Liver (tissue), 9 donors: Measurements from ENCODE around the gene CES4A. TPM values are rescaled to one million over a fixed set of nuclear protein-coding genes. Genes with fewer than 3 reads are reported as not detected.

Experiments used
- DNase-seq: peaks from one replicate; pipeline ENCODE4 v3.0.0-alpha.2; 2017; ENCODE audit warnings: low spot score
- H3K27ac ChIP-seq, 2 donors: one replicate each; pipeline ENCODE4 v1.7.0; 2013; ENCODE audit warnings: inconsistent platforms in 2 of 2, low read length in 2 of 2, control low read depth in 1 of 2, low read depth in 1 of 2, mild to moderate bottlenecking in 1 of 2
- H3K27me3 ChIP-seq, 4 donors: one replicate each; pipeline versions ENCODE4 v1.6.1 to v1.7.0; 2013; ENCODE audit warnings: low read length in 3 of 4, inconsistent platforms in 1 of 4, mild to moderate bottlenecking in 1 of 4, moderate library complexity in 1 of 4; ENCODE audit not compliant: control insufficient read depth in 4 of 4, insufficient read depth in 4 of 4
- H3K36me3 ChIP-seq, 4 donors: one replicate each; pipeline versions ENCODE4 v1.6.1 to v1.7.0; 2013; ENCODE audit warnings: low read length in 3 of 4, mild to moderate bottlenecking in 3 of 4, low read depth in 1 of 4, moderate library complexity in 1 of 4; ENCODE audit not compliant: control insufficient read depth in 4 of 4, insufficient read depth in 3 of 4
- H3K4me1 ChIP-seq, 4 donors: one replicate each; pipeline versions ENCODE4 v1.6.1 to v1.7.0; 2013; ENCODE audit warnings: low read length in 3 of 4, mild to moderate bottlenecking in 3 of 4, moderate library complexity in 1 of 4; ENCODE audit not compliant: control insufficient read depth in 4 of 4, insufficient read depth in 4 of 4
- H3K4me3 ChIP-seq, 3 donors: one replicate each; pipeline versions ENCODE4 v1.6.1 to v1.7.0; 2013; ENCODE audit warnings: low read length in 3 of 3, control low read depth in 1 of 3, low read depth in 1 of 3, mild to moderate bottlenecking in 1 of 3
- H3K9ac ChIP-seq, 2 donors: one replicate each; pipeline ENCODE4 v1.7.0; 2013; ENCODE audit warnings: low read length in 2 of 2, mild to moderate bottlenecking in 2 of 2, moderate library complexity in 2 of 2, control low read depth in 1 of 2, low read depth in 1 of 2
- H3K9me3 ChIP-seq, 4 donors: one replicate each; pipeline versions ENCODE4 v1.6.1 to v1.7.0; 2013; ENCODE audit warnings: low read length in 3 of 4; ENCODE audit not compliant: control insufficient read depth in 4 of 4
- EGR1 ChIP-seq, 2 donors: IDR thresholded peaks; 2 replicates each; pipeline ENCODE4 v1.6.1; 2016 to 2018; ENCODE audit warnings: antibody characterized with exemption in 2 of 2, low read depth in 2 of 2
- FOXA1 ChIP-seq: IDR thresholded peaks from 2 replicates; pipeline ENCODE4 v1.6.1; 2016; ENCODE audit warnings: antibody characterized with exemption
- FOXA2 ChIP-seq: IDR thresholded peaks from 2 replicates; pipeline ENCODE4 v1.6.1; 2016; ENCODE audit warnings: antibody characterized with exemption
- HNF4A ChIP-seq, 2 donors: conservative IDR thresholded peaks; 2 replicates each; pipeline ENCODE4 v1.6.1; 2016; ENCODE audit warnings: antibody characterized with exemption in 2 of 2, mild to moderate bottlenecking in 2 of 2
- HNF4G ChIP-seq: IDR thresholded peaks from 2 replicates; pipeline ENCODE4 v1.6.1; 2016; ENCODE audit warnings: antibody characterized with exemption
- JUND ChIP-seq, 2 donors: IDR thresholded peaks; 2 replicates each; pipeline ENCODE4 v1.6.1; 2016; ENCODE audit warnings: antibody characterized with exemption in 2 of 2
- NR2F2 ChIP-seq: IDR thresholded peaks from 2 replicates; pipeline ENCODE4 v1.6.1; 2016; ENCODE audit warnings: antibody characterized with exemption
- RXRA ChIP-seq, 2 donors: IDR thresholded peaks; 2 replicates each; pipeline ENCODE4 v1.6.1; 2017 to 2018; ENCODE audit warnings: antibody characterized with exemption in 2 of 2, mild to moderate bottlenecking in 1 of 2
- SP1 ChIP-seq: IDR thresholded peaks from 2 replicates; pipeline ENCODE4 v1.6.1; 2018; ENCODE audit warnings: antibody characterized with exemption, mild to moderate bottlenecking
- TAF1 ChIP-seq: conservative IDR thresholded peaks from 2 replicates; pipeline ENCODE4 v1.6.1; 2016; ENCODE audit warnings: antibody characterized with exemption, mild to moderate bottlenecking
- YY1 ChIP-seq: IDR thresholded peaks from 2 replicates; pipeline ENCODE4 v1.6.1; 2016; ENCODE audit warnings: antibody characterized with exemption, mild to moderate bottlenecking
- WGBS: extraction: QIAGEN DNeasy Blood & Tissue Kit; methylation state at CpG from one replicate; pipeline ENCODE4 v1.1.7; 2013; 5-methylcytosine and 5-hydroxymethylcytosine counted together
- polyA plus RNA-seq, 2 donors: library from polyadenylated mRNA; stranded (reverse) in 1 of 2; unstranded in 1 of 2; fragments of 200-250 nt in 1 of 2; fragments of >200 nt in 1 of 2; fragmentation: Nextera tagmentation in 1 of 2; extraction: Ambion mirVana in 1 of 2; gene quantifications; one replicate each; pipeline versions ENCODE4 v1.2.1 to v1.2.3, GENCODE V29; 2013 to 2015
- total RNA-seq, 2 donors: library from RNA; depleted of rRNA; stranded (reverse); fragments of >200 nt; gene quantifications; one replicate each; pipeline ENCODE4 v1.2.3, GENCODE V29; 2014
- TF ChIP-seq, protein P1 (sequence below): fragments of 150-350 bp; IDR thresholded peaks from 2 replicates; pipeline ENCODE4 v1.5.1; 2017; ENCODE audit warnings: improper control_type of control experiment, low read depth, low read length; ENCODE audit not compliant: missing input control
- TF ChIP-seq, protein P2 (sequence below): IDR thresholded peaks from 2 replicates; pipeline ENCODE4 v1.6.1; 2016; ENCODE audit warnings: antibody characterized with exemption, mild to moderate bottlenecking
- TF ChIP-seq, protein P3 (sequence below): IDR thresholded peaks from 2 replicates; pipeline ENCODE4 v1.6.1; 2016; ENCODE audit warnings: antibody characterized with exemption
- TF ChIP-seq, protein P4 (sequence below): IDR thresholded peaks from 2 replicates; pipeline ENCODE4 v1.6.1; 2016; ENCODE audit warnings: antibody characterized with exemption
- TF ChIP-seq, protein P5 (sequence below): IDR thresholded peaks from 2 replicates; pipeline ENCODE4 v1.6.1; 2016; ENCODE audit warnings: antibody characterized with exemption
- donor health status: healthy.
- donor health status: healthy.
- donor health status: healthy.
- donor health status: healthy.
- donor health status: healthy.

Gene CES4A
- total and polyA plus RNA-seq, 4 donors: 1.6 to 20.5 (median 11.3) TPM

DNA sequence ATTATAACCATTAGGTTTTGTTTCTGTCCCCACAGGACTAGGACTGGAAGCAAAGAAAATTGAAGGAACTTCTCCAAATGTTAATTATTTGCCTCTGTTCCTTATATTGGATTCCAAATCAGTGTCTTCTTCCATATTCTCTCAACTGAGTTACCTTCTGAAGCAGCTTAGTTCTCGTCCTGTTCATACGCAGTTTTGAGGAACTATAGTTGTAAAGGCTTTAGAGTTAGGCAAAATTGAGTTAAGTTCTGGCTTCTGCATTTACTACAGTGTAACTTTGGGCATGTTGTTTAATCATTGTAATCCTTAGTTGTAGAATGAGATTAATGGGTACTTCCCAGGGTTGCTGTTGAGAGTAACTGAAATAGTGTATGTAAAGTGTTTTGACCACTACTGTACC is 51.8 kb downstream of the CES4A start:
- H3K9ac ChIP-seq: no peak overlapping the region
- no peaks in the 10 kb centered on the region for H3K27me3 ChIP-seq
- 84% methylated on average over 2 of the region's 2 CpGs for whole genome bisulfite sequencing
- H3K4me3 ChIP-seq: no peak overlapping the region
- TF ChIP-seq JUND (IDR thresholded peaks at IDR 0.05) (no peak), NR2F2 (no peak), HNF4G (no peak), YY1 (no peak), TAF1 (no peak), EGR1 (IDR thresholded peaks at IDR 0.05; ENCODE audit: low read depth in 2 of 2) (no peak)
- TF ChIP-seq, protein P1, sequence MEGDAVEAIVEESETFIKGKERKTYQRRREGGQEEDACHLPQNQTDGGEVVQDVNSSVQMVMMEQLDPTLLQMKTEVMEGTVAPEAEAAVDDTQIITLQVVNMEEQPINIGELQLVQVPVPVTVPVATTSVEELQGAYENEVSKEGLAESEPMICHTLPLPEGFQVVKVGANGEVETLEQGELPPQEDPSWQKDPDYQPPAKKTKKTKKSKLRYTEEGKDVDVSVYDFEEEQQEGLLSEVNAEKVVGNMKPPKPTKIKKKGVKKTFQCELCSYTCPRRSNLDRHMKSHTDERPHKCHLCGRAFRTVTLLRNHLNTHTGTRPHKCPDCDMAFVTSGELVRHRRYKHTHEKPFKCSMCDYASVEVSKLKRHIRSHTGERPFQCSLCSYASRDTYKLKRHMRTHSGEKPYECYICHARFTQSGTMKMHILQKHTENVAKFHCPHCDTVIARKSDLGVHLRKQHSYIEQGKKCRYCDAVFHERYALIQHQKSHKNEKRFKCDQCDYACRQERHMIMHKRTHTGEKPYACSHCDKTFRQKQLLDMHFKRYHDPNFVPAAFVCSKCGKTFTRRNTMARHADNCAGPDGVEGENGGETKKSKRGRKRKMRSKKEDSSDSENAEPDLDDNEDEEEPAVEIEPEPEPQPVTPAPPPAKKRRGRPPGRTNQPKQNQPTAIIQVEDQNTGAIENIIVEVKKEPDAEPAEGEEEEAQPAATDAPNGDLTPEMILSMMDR: no peak
- TF ChIP-seq, protein P2, sequence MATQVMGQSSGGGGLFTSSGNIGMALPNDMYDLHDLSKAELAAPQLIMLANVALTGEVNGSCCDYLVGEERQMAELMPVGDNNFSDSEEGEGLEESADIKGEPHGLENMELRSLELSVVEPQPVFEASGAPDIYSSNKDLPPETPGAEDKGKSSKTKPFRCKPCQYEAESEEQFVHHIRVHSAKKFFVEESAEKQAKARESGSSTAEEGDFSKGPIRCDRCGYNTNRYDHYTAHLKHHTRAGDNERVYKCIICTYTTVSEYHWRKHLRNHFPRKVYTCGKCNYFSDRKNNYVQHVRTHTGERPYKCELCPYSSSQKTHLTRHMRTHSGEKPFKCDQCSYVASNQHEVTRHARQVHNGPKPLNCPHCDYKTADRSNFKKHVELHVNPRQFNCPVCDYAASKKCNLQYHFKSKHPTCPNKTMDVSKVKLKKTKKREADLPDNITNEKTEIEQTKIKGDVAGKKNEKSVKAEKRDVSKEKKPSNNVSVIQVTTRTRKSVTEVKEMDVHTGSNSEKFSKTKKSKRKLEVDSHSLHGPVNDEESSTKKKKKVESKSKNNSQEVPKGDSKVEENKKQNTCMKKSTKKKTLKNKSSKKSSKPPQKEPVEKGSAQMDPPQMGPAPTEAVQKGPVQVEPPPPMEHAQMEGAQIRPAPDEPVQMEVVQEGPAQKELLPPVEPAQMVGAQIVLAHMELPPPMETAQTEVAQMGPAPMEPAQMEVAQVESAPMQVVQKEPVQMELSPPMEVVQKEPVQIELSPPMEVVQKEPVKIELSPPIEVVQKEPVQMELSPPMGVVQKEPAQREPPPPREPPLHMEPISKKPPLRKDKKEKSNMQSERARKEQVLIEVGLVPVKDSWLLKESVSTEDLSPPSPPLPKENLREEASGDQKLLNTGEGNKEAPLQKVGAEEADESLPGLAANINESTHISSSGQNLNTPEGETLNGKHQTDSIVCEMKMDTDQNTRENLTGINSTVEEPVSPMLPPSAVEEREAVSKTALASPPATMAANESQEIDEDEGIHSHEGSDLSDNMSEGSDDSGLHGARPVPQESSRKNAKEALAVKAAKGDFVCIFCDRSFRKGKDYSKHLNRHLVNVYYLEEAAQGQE: no peak
- peaks cover 2 to 11% (median 8%) of the 10 kb centered on the region in 4 donors for H3K4me1 ChIP-seq
- no peaks in the 10 kb centered on the region for H3K9me3 ChIP-seq
- DNase-seq: no peak
- H3K36me3 ChIP-seq: peaks cover 0 to 2% (median 0%) of the 10 kb centered on the region in 4 donors
- H3K27ac ChIP-seq: no peak overlapping the region

DNA sequence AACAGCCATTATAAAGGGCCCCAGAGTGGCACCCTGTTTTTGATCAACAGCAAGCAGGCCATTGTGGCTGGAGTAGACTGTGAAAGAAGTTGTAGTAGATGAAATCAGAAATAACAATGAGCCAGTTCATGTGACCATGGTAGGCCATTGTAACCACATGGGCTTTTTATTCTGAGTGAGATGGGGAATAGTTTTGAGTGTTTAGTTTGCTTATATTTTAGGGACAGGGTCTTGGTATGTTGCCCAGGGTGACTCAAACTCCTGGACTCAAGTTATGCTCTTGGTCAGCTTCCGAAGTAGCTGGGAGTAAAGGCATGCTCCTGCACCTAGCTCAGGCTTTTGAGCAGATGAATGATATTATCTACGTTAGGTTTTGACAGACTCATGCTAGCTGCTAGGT is 52.5 kb downstream of the CES4A start:
- Histone ChIP-seq H3K27ac (no peak overlapping the region), H3K9me3 (no peaks in the 10 kb centered on the region), H3K36me3 (peaks cover 0 to 2% (median 0%) of the 10 kb centered on the region in 4 donors), H3K4me3 (no peak overlapping the region), H3K27me3 (no peaks in the 10 kb centered on the region), H3K9ac (no peak overlapping the region), H3K4me1 (peaks cover 2 to 8% (median 7%) of the 10 kb centered on the region in 4 donors)
- 91% methylated on average over 2 of the region's 2 CpGs for WGBS
- no peak for DNase-seq
- TF ChIP-seq, protein P2: no peak
- TF ChIP-seq EGR1 (IDR thresholded peaks at IDR 0.05; ENCODE audit: low read depth in 2 of 2) (no peak), NR2F2 (no peak), JUND (IDR thresholded peaks at IDR 0.05) (no peak), RXRA (IDR thresholded peaks at IDR 0.05) (no peak), FOXA1 (no peak), FOXA2 (no peak), TAF1 (no peak), SP1 (no peak), HNF4A (conservative IDR thresholded peaks at IDR 0.05) (no peak), YY1 (no peak)
- TF ChIP-seq, protein P1: no peak
- TF ChIP-seq, protein P3, sequence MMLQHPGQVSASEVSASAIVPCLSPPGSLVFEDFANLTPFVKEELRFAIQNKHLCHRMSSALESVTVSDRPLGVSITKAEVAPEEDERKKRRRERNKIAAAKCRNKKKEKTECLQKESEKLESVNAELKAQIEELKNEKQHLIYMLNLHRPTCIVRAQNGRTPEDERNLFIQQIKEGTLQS: no peak
- TF ChIP-seq, protein P4, sequence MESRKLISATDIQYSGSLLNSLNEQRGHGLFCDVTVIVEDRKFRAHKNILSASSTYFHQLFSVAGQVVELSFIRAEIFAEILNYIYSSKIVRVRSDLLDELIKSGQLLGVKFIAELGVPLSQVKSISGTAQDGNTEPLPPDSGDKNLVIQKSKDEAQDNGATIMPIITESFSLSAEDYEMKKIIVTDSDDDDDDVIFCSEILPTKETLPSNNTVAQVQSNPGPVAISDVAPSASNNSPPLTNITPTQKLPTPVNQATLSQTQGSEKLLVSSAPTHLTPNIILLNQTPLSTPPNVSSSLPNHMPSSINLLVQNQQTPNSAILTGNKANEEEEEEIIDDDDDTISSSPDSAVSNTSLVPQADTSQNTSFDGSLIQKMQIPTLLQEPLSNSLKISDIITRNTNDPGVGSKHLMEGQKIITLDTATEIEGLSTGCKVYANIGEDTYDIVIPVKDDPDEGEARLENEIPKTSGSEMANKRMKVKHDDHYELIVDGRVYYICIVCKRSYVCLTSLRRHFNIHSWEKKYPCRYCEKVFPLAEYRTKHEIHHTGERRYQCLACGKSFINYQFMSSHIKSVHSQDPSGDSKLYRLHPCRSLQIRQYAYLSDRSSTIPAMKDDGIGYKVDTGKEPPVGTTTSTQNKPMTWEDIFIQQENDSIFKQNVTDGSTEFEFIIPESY: no peak
- TF ChIP-seq, protein P5, sequence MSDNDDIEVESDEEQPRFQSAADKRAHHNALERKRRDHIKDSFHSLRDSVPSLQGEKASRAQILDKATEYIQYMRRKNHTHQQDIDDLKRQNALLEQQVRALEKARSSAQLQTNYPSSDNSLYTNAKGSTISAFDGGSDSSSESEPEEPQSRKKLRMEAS: no peak
